H9 (cell line): Measurements from ENCODE around the gene GPC6. TPM values are rescaled to one million over a fixed set of nuclear protein-coding genes. Genes with fewer than 3 reads are reported as not detected.

Experiments
- DNase-seq: peaks from one replicate; pipeline ENCODE4 v3.0.0-alpha.2; 2017
- H2AFZ ChIP-seq: one replicate; pipeline ENCODE4 v1.6.1; 2013; ENCODE audit warnings: mild to moderate bottlenecking, low read length, control low read depth, moderate library complexity
- H2AK5ac ChIP-seq: 2 replicates; pipeline ENCODE4 v1.6.1; 2013; ENCODE audit warnings: low read length, control low read depth, mixed read lengths; ENCODE audit not compliant: insufficient read length
- H2BK120ac ChIP-seq: one replicate; pipeline ENCODE4 v1.6.1; 2013; ENCODE audit warnings: low read depth, mild to moderate bottlenecking, low read length, control low read depth, inconsistent platforms; ENCODE audit not compliant: poor library complexity, severe bottlenecking
- H2BK12ac ChIP-seq: 2 replicates; pipeline ENCODE4 v1.6.1; 2013; ENCODE audit warnings: low read length, control low read depth, mixed read lengths, low read depth; ENCODE audit not compliant: insufficient read length
- H2BK15ac ChIP-seq: 2 replicates; pipeline ENCODE4 v1.6.1; 2013; ENCODE audit warnings: low read depth, low read length, control low read depth
- H2BK20ac ChIP-seq: one replicate; pipeline ENCODE4 v1.6.1; 2013; ENCODE audit warnings: low read depth, mild to moderate bottlenecking, low read length, control low read depth, inconsistent platforms; ENCODE audit not compliant: poor library complexity, severe bottlenecking
- H2BK5ac ChIP-seq: 2 replicates; pipeline ENCODE4 v1.6.1; 2013; ENCODE audit warnings: low read length, control low read depth, mixed read lengths; ENCODE audit not compliant: insufficient read length
- H3K14ac ChIP-seq: 2 replicates; pipeline ENCODE4 v1.6.1; 2013; ENCODE audit warnings: low read length, control low read depth; ENCODE audit not compliant: insufficient read depth
- H3K18ac ChIP-seq: 2 replicates; pipeline ENCODE4 v1.6.1; 2013; ENCODE audit warnings: low read depth, mild to moderate bottlenecking, mixed read lengths, low read length, control low read depth; ENCODE audit not compliant: insufficient read length
- H3K23ac ChIP-seq: 2 replicates; pipeline ENCODE4 v1.6.1; 2013; ENCODE audit warnings: low read length, control low read depth, mixed read lengths, low read depth; ENCODE audit not compliant: insufficient read length
- H3K23me2 ChIP-seq: 2 replicates; pipeline ENCODE4 v1.6.1; 2013; ENCODE audit warnings: low read depth, mild to moderate bottlenecking, mixed read lengths, low read length, control low read depth; ENCODE audit not compliant: insufficient read length, poor library complexity, severe bottlenecking
- H3K27ac ChIP-seq: 2 replicates; pipeline ENCODE4 v1.5.1; 2013; ENCODE audit warnings: low read length, control low read depth, mixed read lengths, low read depth; ENCODE audit not compliant: insufficient read length
- H3K27me3 ChIP-seq: 2 replicates; pipeline ENCODE4 v1.6.1; 2013; ENCODE audit warnings: low read length, control low read depth, inconsistent platforms; ENCODE audit not compliant: insufficient read depth
- H3K4ac ChIP-seq: 2 replicates; pipeline ENCODE4 v1.6.1; 2013; ENCODE audit warnings: low read depth, mild to moderate bottlenecking, control low read depth, inconsistent platforms, low read length, moderate library complexity
- H3K4me1 ChIP-seq: 2 replicates; pipeline ENCODE4 v1.6.1; 2013; ENCODE audit warnings: low read length, control low read depth, inconsistent platforms; ENCODE audit not compliant: insufficient read depth
- H3K4me2 ChIP-seq: 2 replicates; pipeline ENCODE4 v1.6.1; 2013; ENCODE audit warnings: low read length, control low read depth, mixed read lengths; ENCODE audit not compliant: insufficient read length, insufficient read depth
- H3K56ac ChIP-seq: 2 replicates; pipeline ENCODE4 v1.6.1; 2013; ENCODE audit warnings: low read depth, mild to moderate bottlenecking, mixed read lengths, low read length, control low read depth; ENCODE audit not compliant: insufficient read length
- H3K79me1 ChIP-seq: 2 replicates; pipeline ENCODE4 v1.6.1; 2013; ENCODE audit warnings: low read depth, mild to moderate bottlenecking, moderate library complexity, low read length, control low read depth, inconsistent platforms; ENCODE audit not compliant: insufficient read depth, poor library complexity, severe bottlenecking
- H3K79me2 ChIP-seq: 2 replicates; pipeline ENCODE4 v1.6.1; 2013; ENCODE audit warnings: low read length, control low read depth, inconsistent platforms; ENCODE audit not compliant: insufficient read depth
- H3K9ac ChIP-seq: 2 replicates; pipeline ENCODE4 v1.6.1; 2013; ENCODE audit warnings: low read length, control low read depth, mixed read lengths; ENCODE audit not compliant: insufficient read length; ENCODE audit errors: extremely low read depth
- H3K9me3 ChIP-seq: one replicate; pipeline ENCODE4 v1.6.1; 2013; ENCODE audit warnings: low read depth, low read length, inconsistent platforms; ENCODE audit not compliant: control insufficient read depth
- H3T11ph ChIP-seq: one replicate; pipeline ENCODE4 v1.6.1; 2013; ENCODE audit warnings: mild to moderate bottlenecking, low read length, control low read depth, inconsistent platforms
- H4K20me1 ChIP-seq: one replicate; pipeline ENCODE4 v1.6.1; 2013; ENCODE audit not compliant: control insufficient read depth, insufficient read length, insufficient read depth
- H4K5ac ChIP-seq: 2 replicates; pipeline ENCODE4 v1.6.1; 2013; ENCODE audit warnings: low read depth, mild to moderate bottlenecking, mixed read lengths, low read length, control low read depth; ENCODE audit not compliant: insufficient read length
- H4K8ac ChIP-seq: replicated peaks from 2 replicates; pipeline ENCODE4 v1.6.1; 2013; ENCODE audit warnings: low read length, control low read depth, mixed read lengths, low read depth; ENCODE audit not compliant: insufficient read length
- H4K91ac ChIP-seq: 2 replicates; pipeline ENCODE4 v1.6.1; 2013; ENCODE audit warnings: low read depth, mild to moderate bottlenecking, moderate library complexity, mixed read lengths, low read length, control low read depth; ENCODE audit not compliant: insufficient read length
- H3K27ac Mint-ChIP-seq, 3 experiments: 2 replicates in 2 of 3; 3 replicates in 1 of 3; pipeline ENCODE4 v1.8.0; 2020 to 2021; ENCODE audit warnings: mixed read lengths in 3 of 3, mild to moderate bottlenecking in 1 of 3, moderate library complexity in 1 of 3
- H3K27me3 Mint-ChIP-seq: 2 replicates; pipeline ENCODE4 v1.8.0; 2021; ENCODE audit warnings: low read depth, mild to moderate bottlenecking, moderate library complexity, mixed read lengths
- H3K36me3 Mint-ChIP-seq, 3 experiments: 2 replicates in 2 of 3; 3 replicates in 1 of 3; pipeline ENCODE4 v1.8.0; 2020 to 2021; ENCODE audit warnings: low read depth in 3 of 3, mixed read lengths in 3 of 3; ENCODE audit not compliant: insufficient read depth in 1 of 3
- H3K4me1 Mint-ChIP-seq, 2 experiments: 2 replicates each; pipeline ENCODE4 v1.8.0; 2020; ENCODE audit warnings: mixed read lengths in 2 of 2
- H3K4me3 Mint-ChIP-seq, 2 experiments: 2 replicates in 1 of 2; 3 replicates in 1 of 2; pipeline ENCODE4 v1.8.0; 2020 to 2021; ENCODE audit warnings: mild to moderate bottlenecking in 2 of 2, mixed read lengths in 2 of 2, moderate library complexity in 1 of 2
- H3K9me3 Mint-ChIP-seq, 2 experiments: 2 replicates in 1 of 2; 3 replicates in 1 of 2; pipeline ENCODE4 v1.8.0; 2020; ENCODE audit warnings: mild to moderate bottlenecking in 2 of 2, mixed read lengths in 2 of 2, moderate library complexity in 1 of 2
- WGBS: extraction: QIAGEN DNeasy Blood & Tissue Kit; methylation state at CpG from one replicate; pipeline ENCODE4 v1.1.7; 2013; ENCODE audit warnings: missing lambda C conversion rate, low lambda C conversion rate, mixed read lengths; ENCODE audit not compliant: insufficient read length; ENCODE audit errors: extremely low coverage; 5-methylcytosine and 5-hydroxymethylcytosine counted together
- total RNA-seq: library from RNA; stranded (reverse); gene quantifications from 2 replicates; pipeline ENCODE4 v1.2.1, GENCODE V29; 2021
- TF ChIP-seq, protein P1 (sequence below): fragments of 200-600 bp; sonication (generic); conservative IDR thresholded peaks from 3 replicates; pipeline ENCODE4 v1.8.0; 2021; ENCODE audit warnings: antibody characterized with exemption, mild to moderate bottlenecking

The GPC6 gene
- total RNA-seq, 1 experiment from 2014 or later: 15.6 TPM

DNA sequence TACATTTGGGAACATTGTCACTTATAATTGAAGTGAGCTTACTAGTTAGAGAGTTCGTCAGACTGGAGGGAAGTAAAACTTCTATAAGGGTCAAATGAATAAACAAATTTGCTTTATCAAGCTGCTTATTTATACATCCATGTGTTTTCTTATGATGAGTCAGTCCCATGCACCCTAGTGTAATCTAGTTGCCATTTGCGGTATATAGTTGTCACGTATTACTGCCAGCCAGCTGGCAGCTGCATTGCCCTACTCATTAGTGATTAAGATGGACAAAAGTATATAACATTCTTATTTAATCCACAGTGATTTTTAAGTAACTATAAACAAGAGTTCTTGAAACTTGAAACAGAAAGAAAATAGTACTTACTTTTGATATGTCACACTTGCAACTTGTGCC is 182.4 kb downstream of the GPC6 start:
- Histone ChIP-seq H2BK5ac (no peak overlapping the region), H3K9me3 (no peaks in the 10 kb centered on the region), H2BK120ac (no peak overlapping the region), H3K56ac (no peak overlapping the region), H3K18ac (no peak overlapping the region), H2BK12ac (no peak overlapping the region), H3K27me3 (no peaks in the 10 kb centered on the region), H4K8ac (no peak overlapping the region), H3K4ac (no peak overlapping the region), H2AK5ac (no peak overlapping the region), H3T11ph (no peak overlapping the region), H3K23ac (no peak overlapping the region), H2BK20ac (no peak overlapping the region), H4K91ac (no peak overlapping the region), H4K20me1 (no peaks in the 10 kb centered on the region), H2AFZ (no peak overlapping the region), H4K5ac (no peak overlapping the region), H3K23me2 (no peaks in the 10 kb centered on the region), H3K27ac (no peak overlapping the region), H3K14ac (no peak overlapping the region), H3K79me2 (peaks cover 3% of the 10 kb centered on the region; the same call in 1 of the 2 replicates), H3K4me2 (no peak overlapping the region), H3K4me1 (peaks cover 1% of the 10 kb centered on the region; the same call in 1 of the 2 replicates), H3K9ac (no peak overlapping the region), H3K79me1 (peaks cover 3% of the 10 kb centered on the region), H2BK15ac (no peak overlapping the region)
- Mint-ChIP-seq H3K4me1 (peaks cover 2 to 6% of the 10 kb centered on the region in 2 experiments), H3K4me3 (no peak overlapping the region), H3K27me3 (no peaks in the 10 kb centered on the region), H3K27ac (no peak overlapping the region), H3K36me3 (no peaks in the 10 kb centered on the region), H3K9me3 (no peaks in the 10 kb centered on the region)
- no CpG with 5 or more reads among the region's 3 CpGs for WGBS
- no peak for DNase-seq
- TF ChIP-seq, protein P1, sequence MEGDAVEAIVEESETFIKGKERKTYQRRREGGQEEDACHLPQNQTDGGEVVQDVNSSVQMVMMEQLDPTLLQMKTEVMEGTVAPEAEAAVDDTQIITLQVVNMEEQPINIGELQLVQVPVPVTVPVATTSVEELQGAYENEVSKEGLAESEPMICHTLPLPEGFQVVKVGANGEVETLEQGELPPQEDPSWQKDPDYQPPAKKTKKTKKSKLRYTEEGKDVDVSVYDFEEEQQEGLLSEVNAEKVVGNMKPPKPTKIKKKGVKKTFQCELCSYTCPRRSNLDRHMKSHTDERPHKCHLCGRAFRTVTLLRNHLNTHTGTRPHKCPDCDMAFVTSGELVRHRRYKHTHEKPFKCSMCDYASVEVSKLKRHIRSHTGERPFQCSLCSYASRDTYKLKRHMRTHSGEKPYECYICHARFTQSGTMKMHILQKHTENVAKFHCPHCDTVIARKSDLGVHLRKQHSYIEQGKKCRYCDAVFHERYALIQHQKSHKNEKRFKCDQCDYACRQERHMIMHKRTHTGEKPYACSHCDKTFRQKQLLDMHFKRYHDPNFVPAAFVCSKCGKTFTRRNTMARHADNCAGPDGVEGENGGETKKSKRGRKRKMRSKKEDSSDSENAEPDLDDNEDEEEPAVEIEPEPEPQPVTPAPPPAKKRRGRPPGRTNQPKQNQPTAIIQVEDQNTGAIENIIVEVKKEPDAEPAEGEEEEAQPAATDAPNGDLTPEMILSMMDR: no peak
